Fibroblast of upper back skin (primary cell): ENCODE measurements around the gene VSTM1.
"Not testable (repeated sequence)": the region's sequence is repeated elsewhere in the genome, so short reads cannot be mapped to it uniquely, and the experiment has no call there.

Source experiments
- DNase-seq: peaks from one replicate; pipeline ENCODE4 v3.0.0-alpha.2; 2013

VSTM1 gene, protein sequence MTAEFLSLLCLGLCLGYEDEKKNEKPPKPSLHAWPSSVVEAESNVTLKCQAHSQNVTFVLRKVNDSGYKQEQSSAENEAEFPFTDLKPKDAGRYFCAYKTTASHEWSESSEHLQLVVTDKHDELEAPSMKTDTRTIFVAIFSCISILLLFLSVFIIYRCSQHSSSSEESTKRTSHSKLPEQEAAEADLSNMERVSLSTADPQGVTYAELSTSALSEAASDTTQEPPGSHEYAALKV

DNA sequence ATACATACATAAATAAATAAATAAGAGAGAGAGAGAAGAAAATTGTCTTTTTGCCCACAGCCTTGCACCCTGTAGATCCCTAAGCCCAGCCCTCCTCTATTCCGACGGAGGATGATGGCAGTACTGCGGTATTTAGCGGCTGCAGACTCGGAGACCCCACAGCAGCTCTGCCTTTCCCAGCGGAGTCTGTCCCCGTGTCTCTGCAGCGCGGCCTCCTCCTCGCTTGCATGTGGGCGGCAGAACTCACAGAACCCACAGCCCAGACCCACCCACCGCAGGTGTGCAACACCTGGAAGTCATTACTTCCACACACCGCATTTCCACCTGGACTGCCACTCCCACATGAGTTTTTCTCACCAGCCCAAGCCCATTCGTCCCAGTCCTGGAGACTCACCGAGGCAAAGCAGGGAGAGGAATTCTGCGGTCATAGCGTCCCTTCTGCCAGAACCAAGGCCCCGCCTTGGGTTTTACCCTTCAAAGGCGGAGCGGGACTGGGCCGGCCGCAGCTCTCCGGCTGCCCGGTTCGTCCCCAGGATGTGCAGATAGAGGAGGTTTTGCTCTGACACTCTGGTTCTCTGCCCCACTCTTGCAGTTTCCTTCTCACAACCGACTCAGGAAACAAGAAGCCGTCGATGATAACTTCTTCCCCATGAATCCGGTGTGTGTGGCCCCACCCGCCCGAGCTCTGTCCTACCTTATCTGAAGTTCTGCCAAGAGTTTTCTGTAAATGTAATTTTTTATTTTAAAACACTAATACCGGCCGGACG is at the start of gene VSTM1:
VSTM1 (minus strand) TSS at position 548 of the 767 bp plus-strand sequence; CDS start at position 428, 120 bp downstream.
- no peak for DNase-seq

DNA sequence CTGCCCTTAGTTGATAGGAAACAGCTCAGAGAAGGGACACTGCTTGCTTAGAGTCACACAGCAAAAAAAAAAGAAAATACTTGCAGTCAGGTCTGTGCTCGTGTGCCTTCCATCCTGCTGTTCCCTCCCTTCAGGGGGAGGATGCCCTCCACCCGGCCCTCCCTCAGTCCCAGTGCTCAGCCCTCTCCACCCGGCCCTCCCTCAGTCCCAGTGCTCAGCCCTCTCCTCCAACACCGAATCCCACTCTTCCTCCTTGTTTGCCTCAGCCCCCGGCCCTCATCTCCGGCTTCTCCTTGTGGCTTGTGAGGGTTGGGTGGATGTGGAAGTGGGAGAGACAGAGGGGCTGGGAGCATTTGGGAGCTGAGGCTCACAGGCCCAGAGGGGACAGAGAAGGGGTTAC is 46.0 kb upstream of the VSTM1 start:
- no peak for DNase-seq

DNA sequence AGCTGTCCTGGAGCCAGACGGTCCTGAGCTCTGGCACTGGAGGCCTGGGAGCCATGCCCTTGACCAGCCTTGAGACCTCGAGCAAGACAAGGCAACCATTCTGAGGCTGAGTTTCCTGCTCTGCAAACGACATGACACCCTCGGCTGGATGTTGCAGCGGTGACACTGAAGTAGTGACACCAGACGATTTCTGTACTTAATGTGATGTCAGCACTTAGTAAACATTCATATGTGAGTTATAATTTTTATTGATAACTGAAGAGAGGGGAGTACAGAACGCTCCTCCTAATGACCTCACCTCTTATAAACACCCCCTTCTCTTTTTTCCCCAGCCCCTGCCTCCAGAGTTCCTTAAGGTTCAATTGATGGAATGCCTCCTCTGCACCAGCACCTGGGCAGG is 44.8 kb upstream of the VSTM1 start:
- no peak for DNase-seq

DNA sequence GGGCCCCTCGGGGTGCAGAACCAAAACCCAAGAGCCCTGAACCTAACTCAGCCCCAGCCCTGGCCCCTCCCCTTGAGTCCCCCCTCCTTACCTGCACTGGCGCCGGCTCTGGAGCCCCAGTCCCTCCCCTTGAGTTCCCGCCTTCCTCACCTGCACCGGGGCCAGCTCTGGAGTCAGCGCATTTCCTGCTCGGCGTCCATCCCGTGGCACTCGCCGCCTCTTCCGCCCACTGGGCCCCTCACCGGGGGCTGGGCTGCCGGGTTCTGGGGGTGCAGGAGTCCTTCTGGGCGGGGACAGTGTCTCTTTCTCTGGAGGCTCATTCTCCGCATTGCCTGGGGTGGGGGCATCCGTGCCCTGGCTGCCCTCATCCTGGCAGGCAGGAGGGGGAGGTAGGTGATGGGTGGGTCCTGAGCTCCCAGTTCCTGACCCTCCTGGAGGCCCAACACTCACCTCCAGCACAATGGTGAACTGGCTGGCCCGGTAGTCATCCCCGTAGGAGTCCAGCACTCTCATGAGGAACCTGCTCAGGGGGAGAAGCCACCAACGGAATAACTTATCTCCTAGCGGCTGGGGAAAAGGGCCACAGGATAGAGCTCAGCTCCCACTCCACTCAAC is 44.3 kb upstream of the VSTM1 start:
- DNase-seq, result no peak

DNA sequence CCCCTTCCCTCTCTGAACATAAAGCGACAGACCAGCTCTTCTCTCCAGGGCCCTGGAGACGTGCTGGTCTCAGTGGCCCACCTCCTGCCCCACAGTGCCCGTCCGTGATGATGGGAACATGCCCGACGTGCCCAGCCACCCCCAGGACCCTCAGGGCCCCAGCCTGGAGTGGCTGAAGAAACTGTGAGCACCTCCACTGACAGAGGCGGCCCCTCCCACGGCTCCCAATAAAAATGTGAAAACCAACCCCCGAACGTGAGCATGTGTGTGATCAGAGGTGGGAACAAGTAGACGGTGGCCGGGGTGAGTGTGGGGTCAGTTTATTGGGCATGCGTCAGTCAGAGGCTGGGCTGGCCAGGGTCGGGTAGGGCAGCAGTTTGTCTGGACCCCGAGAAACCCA is 43.0 kb upstream of the VSTM1 start:
- no peak for DNase-seq

DNA sequence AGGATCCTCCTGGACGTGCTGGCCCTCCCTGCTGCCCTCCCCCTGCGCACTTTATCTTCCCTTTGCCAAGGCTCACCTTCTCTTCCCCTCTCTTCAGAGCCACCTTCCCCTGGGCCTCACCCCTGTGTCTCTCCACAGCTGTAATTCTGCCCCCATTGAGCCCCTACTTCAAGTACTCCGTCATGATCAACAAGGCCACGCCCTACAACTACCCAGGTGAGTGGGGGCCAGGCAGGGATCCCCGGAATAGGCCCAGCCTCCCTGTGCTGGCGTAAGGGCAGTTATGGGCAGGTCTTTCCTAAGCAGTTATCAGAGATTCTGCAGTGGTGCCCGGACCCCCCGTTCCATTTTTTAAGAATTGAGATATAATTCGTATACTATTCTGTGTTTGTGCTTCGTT is 42.1 kb upstream of the VSTM1 start:
- DNase-seq, result no peak

DNA sequence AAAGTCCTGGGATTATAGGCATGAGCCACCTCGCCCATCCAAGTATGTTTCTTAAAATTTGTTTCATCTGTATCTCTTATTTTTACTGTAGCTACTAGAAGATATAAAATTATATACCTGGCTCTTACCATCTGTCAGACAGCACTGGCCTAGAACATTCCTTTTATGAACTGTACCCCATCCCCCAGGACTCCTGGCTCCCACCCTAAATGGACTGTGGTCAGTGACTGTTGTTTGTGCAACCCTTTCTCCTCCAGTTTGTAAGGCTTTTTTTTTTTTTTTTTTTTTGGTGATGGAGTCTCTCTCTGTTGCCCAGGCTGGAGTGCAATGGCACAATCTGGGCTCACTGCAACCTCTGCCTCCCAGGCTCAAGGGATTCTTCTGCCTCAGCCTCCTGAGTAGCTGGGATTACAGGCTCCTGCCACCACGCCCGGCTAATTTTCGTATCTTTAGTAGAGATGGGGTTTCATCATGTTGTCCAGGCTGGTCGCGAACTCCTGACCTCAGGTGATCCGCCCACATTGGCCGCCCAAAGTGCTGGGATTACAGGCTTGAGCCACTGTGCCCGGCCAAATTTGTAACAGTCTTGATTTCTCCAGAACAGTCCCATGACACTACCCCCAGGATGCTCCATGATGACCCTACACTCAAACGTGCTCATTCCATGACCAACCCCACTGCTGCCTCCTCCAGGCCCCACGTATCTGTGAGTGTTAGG is 41.5 kb upstream of the VSTM1 start:
- no peak for DNase-seq

DNA sequence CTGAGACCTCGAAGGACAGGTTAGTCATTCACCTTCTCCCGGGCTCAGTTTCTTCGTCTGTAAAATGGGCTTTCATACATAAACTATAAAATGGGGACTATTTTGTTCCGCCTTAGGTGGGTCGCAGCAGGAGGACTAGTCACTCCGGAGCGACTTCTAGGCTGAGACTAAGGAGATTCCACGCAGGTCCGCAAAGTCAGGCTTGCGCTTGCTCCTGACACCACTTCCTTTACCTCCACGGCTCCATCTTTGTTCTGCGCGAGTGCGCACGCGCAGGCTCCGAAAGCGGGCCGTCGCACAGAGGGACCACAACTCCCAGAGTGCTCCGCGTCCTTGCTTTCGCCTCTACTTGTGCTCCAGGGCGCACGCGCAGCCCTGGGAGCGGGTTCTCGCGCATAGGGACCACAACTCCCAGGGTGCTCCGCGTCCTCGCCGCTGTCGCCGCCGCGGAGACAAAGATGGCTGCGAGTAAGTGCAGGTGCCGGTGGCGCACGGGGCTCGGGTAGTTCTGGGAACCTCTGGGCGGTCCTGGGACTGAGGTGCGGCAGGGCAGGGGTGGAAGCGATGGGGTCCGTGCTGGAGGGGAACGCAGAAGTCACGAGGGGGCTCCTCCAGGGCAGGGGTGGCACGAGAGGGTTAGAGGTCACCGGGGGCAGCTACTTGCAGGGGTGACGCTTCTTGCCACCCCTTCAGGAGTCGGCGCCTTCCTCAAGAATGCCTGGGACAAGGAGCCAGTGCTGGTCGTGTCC is 38.9 kb upstream of the VSTM1 start, which contains the start of gene NDUFA3:
NDUFA3 (plus strand) TSS at position 435 of the 749 bp plus-strand sequence; CDS start at position 459, 24 bp downstream.
- peak; percentile 99 for DNase-seq

DNA sequence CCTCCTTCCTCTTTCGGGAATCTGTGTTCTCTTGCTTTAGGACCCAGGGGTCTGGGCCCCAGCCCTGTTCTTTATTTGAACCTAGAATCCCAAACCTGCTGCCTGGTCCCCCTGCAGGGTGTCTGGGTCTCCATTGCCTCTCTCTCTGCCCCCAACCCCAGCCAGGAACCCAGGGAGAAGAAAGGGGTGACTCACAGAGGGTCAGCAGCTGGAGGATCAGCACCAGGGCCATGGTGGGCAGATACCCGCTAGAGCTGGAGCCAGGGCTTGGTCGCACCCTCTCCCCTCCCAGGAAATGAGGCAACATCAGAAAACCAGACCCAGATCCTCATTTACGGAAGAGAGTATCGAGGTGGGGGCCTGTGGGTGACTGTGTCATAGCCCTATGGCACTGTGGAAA is 36.9 kb upstream of the VSTM1 start, which contains the start of gene OSCAR:
OSCAR (minus strand) TSS at position 243 of the 400 bp plus-strand sequence; CDS start at position 232, 11 bp downstream.
- DNase-seq, result no peak

DNA sequence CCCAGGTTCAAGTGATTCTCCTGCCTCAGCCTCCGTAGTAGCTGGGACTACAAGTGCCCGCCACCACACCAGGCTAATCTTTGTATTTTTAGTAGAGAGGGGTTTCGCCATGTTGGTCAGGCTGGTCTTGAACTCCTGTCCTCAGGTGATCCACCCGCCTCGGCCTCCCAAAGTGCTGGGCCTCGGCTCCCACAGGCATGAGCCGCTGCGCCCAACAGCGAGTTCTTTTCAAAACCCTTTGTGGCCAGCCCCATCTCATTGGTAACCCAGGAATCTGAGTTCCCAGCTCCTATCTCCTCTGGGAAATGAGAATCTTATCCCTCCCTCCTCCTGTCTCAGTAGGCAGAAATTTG is 36.2 kb upstream of the VSTM1 start:
- DNase-seq, result not testable (repeated sequence)

DNA sequence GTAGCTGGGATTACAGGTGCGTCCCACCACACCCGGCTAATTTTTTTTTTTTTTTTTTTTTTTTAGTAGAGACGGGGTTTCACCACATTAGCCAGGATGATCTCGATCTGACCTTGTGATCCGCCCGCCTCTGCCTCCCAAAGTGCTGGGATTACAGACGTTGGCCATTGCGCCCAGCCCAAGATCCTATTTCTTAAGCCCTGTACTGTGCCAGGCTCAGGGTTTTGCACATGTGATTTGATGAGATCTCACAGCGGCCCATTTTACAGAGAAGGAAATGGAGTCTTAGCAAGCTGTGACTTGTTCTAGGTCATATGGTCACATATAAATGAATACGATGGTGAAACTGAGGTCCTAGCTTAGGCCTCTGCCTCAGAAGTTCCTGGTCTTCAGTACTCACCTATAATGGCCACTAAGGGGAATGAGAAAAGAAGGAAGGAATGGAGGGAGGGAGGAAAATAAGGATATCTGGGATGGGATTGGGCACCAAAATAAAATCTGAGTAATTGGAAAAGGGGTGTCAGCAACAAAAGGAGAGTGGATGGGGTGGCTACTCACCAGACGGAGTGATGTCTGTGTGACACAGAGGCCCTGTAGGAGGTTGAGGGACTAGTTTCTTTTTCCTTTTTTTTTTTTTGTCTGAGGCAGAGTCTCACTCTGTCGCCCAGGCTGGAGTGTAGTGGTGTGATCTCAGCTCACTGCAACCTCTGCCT is 35.6 kb upstream of the VSTM1 start:
- DNase-seq, result no peak

DNA sequence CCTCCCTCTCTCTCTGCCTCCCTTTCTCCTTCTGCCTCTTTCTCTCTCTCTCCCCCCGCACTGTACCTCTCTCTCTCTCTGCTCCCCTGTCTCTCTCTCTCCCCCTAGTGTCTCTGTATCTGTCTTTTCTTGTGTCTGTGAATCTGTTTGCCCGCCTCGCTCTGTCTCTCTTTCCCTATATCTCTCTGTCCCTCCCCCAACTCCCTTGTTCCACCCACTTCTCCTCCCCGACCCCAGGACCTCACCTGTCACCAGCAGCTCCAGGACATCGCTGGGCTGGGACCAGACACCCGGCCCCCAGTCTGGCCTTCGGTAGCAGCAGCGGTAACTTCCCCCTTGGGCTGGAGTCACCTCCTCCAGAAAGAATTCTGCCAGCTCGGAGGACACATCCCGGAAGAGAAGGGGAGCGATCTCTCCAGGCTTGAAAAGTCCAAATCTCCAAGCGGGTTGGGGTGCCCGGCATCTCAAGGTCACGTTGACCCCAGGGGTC is 33.0 kb upstream of the VSTM1 start:
- DNase-seq, result peak; percentile 59

DNA sequence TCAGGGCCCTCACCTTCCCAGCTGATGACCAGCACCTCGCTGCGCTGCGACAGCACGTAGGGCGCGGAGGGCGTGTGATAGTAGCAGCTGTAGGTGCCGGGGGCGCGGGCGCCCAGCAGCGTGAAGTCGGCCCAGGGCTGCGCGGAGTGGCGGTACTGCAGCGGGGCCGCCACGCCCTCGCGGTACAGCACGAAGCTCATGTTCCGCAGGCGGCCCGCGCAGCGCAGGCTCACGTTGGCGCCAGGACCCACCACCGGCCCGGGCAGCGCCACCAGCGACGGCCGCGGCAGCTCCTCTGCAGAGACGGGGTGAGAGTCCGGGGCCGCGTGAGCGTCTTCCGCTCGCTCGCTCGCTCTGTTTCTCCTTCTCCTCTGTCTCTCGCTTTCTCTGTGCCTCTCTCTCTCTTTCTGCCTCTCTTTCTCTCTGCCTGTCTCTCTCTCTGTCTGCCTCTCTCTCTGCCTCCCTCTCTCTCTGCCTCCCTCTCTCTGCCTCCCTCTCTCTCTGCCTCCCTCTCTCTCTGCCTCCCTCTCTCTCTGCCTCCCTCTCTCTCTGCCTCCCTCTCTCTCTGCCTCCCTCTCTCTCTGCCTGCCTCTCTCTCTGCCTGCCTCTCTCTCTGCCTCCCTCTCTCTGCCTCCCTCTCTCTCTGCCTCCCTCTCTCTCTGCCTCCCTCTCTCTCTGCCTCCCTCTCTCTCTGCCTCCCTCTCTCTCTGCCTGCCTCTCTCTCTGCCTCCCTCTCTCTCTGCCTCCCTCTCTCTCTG is 32.3 kb upstream of the VSTM1 start:
- peak; percentile 29 for DNase-seq

DNA sequence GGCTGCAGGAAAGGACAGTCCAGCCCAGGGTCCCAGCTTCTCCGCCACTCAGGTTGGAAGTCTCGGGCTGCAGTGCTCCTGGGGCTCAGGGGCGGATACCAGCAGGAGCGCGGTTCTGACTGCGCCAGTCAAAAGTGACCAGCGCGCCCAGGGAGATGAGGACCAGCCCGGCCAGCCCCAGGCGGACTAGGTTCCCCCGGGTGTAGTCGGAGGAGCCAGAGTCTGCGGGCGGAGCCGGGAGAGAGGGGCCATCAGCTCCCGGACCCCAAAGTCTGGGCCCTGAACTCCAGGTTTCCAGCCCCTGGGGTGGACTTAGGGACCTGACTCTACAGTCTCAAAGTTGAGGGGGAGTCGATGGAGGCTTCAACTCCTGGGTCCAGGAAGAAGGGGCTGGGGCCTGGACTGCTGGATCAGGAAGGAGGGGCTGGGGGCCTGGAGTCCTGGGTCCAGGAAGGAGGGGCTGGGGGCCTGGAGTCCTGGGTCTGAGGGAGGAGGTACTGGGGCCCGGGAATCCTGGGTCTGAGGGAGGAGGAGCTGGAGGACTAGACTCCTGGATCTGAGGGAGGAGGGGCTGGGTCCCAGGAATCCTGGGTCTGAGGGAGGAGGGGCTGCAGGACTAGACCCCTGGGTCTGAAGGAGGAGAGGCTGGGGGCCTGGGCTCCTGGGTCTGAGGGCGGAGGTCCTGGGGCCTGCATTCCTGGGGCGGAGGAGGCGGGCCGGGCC is 31.6 kb upstream of the VSTM1 start:
- DNase-seq, result no peak

DNA sequence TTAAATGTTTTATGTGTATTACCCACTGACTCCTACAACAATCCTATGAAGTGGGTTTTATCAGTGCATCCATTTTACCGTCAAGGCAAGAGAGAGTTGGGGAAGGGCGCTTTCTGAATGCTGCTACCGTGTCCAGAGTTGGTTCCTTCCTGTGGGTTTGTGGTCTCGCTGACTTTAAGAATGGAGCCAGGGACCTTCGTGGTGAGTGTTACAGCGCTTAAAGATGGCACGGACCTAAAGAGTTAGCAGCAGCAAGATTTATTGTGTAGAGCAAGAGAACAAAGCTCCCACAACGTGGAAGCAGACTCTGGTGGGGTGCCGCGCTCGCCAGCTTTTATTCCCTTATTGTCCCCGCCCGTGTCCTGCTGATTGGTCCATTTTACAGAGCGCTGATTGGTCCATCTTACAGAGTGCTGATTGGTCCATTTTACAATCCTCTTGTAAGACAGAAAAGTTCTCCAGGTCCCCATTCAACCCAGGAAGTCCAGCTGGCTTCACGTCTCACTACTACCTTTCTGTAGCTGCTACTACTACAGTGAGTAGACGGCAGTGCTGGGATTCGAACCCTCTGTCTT is 30.8 kb upstream of the VSTM1 start:
- no peak for DNase-seq

DNA sequence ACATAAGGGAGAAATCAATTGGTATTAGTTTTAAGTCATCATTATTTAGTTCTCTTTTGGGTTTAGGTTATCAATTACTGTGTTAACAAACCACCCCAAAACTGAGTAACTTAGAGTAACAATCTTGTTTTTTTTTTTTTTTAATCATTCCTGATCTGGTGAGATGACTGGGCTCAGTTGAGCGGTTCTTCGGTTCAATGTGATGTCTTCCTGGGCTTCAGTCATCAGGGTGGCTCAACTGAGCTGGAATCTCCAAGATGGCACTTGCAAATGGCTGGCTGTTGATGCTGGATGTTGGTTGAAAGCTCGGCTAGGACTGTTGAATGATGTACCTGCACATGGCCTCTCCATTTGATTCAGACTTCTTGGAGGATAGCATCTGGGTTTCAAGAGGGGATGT is 20.7 kb upstream of the VSTM1 start:
- DNase-seq, result no peak

DNA sequence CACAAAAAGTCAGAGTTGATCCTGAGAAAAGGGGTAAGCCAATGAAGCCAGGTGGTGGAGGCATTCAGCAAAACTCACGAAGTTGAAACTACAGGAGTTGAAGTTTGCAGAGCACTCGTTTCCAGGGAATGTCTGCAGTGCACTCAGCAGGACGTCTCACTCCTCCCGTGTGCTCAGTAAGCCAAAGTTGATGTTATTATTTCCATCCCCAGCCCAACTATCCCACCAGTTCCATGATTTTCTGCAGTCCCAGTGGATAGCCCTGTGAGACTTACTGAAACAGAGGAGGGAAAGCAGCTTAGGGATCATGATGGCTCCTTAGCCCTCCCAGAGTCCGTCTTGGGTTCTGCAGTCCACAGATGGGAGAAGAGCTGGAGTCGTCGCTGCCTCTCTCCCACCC is 17.3 kb upstream of the VSTM1 start, which contains the start of gene TARM1:
TARM1 (minus strand) TSS at position 334 of the 400 bp plus-strand sequence; CDS start at position 309, 25 bp downstream.
- DNase-seq, result no peak

DNA sequence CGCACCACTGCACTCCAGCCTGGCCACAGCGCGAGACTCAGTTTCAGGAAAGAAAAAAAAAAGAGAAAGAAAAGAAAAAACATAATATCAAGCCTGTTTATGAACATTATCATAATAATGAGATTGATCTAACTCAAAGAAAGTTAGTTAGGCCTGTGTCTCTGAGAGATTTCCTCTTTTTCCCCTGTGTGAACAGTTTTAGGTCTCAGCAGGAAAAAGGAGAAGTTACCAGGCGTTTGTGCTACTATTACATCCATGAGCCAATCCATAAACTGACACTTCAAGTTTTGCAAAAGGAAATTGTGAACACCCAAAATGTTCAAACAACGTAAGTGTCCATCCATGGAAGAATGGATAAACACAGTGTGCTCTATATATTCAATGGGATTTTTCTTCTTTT is 13.6 kb upstream of the VSTM1 start:
- no peak for DNase-seq

DNA sequence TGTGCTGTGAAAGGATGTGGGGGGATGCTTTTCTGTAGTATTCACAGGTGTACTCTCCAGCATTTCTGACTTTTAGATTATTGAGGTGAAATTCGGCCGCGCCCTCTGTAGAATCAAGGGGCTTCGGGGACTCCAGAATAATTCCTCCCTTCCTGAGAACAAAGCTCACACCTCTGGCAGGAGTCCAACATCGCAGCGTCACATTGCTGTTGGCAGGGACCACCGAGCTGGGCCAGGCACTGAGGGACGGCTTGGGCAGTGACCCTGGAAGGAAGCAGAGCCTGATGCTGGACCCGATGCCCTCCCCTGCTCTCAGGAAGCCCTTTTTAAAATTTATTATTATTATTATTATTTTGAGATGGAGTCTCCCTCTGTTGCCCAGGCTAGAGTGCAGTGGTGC is 11.2 kb upstream of the VSTM1 start:
- no peak for DNase-seq

DNA sequence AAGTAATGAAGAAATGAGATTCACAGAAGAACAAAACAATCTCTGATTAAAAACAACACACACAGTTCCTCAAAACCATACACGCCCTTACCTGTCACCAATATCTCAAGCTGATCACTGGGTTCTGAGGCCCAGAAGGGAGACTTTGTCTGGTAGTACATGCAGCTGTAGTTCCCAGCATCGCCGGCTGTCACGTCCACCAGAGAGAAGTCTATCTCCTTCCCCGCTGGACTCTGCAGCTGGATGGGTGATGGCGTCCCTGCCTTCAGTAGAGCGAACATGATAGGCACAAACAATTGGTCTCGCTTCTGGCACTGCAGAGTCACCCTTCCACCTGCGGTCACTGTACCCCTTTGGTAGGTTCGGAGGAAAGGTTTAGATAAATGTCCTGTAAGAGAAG is 10.1 kb upstream of the VSTM1 start:
- DNase-seq, result no peak
